GM21576 (cell line): ENCODE measurements around the gene ZNF416.

Source experiments
- ATAC-seq: cut with Tn5 transposase; IDR thresholded peaks from one replicate; pipeline ENCODE4 v1.9.1; 2021; ENCODE audit warnings: mild to moderate bottlenecking, moderate library complexity; ENCODE audit not compliant: unreplicated experiment

Gene ZNF416

DNA sequence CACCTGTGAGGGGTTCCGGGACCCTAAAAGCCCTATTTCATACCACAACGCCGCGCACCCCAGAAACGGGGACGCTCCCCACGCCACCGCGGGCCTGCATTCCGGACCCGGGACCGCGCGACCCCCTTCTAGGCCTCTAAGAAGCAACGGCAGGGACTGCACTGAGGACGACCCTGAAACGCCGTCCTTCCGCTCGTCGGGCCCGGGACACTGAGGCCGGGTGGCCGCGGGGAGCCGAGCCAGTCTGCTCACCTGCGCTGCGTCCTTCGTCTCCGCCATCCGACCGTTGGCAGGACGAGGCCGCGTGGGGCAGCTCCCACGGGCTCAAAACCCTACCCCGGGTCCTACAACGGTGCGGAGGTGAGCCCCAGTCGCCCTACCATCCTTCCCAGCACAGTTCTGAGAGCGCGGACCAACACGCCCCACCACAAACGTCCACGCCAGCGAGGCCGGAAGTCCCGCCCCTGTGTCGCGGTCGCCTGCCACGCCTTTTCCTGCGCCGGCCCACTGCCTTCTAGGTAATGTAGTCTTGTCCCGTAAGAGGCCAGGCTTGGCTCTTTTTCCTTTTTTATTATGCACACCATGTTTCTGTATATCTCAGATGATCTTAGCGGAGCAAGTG is 19.2 kb downstream of the ZNF416 start, which contains the start of gene ZNF550:
ZNF550 (minus strand) TSS at position 460 of the 622 bp plus-strand sequence; CDS start at position 279, 181 bp downstream.
- peak; percentile 95 for ATAC-seq

DNA sequence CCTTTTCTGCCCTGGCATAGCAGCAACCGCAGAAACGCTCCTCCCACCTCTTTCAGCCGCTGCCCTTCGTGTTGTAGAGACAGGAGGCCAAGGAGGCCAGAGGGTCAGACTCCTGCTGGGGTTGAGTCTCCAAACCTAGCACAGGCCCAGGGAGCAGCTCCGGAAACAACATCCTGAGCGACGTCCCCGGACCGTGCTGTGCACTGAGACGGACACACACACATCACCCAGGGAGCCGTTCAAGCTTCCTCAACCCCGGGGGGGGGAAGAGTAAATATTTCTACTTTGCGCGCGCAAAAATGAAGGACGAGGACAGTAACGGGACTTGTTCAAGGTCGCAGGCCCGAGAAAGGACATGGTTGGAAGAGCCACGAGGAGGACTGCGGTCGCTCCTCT is 19.7 kb downstream of the ZNF416 start:
- ATAC-seq = no peak

DNA sequence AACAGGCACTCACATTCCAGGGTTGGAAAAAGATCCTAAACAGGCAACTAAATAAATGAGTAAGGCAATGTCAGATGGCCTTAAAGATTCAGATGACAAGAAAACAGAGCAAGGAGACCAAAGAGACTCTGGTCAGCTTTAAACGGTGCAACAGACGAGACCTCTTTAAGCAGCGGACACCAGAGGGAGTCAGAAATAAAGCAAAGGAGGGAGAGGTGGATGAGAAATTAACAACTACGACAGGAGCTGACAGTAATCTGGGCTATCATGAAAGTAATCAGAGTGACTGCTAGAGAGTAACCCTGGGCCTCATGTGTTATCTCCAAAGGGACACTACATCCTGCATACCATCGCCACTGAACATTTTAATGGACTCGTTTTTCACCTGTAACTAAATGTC is 20.2 kb downstream of the ZNF416 start:
- no peak for ATAC-seq

DNA sequence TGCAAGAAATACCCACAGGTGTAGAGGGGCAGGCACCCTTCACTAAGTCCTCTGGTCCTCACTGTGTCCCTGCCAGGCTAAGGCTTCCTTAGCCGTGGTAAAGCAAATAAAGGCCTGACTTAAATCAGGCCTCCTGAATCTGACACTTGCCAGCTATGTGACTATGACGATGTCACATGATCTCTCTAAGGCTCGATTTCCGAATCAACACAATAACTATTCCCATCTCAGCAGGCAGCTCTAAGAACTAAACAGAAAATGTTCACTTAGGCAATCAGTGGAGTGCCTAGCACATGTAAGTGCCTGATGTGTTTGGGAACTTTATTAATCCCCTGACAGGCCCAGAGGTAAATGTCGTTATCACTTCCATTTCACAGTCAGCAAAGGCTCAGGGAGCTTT is 21.1 kb downstream of the ZNF416 start:
- no peak for ATAC-seq

DNA sequence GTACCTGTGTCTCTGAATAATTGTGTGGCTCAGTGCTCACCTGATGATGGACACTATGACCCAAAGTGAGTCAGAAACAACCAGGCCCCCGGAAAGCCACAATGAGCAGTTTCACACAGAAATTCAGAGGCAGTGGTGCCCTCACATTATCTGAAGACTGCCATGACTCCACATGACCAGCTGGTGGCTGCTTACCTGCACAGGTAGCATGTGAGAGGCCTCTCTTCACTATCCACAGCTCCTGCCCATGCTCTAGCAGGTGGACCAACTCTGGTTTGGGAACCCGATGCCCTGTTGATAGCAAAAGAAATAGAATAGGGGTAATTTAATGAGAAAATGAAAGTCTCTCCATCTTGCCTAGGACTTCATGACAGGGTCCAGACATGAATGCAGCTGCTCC is 26.3 kb downstream of the ZNF416 start:
- ATAC-seq = no peak

DNA sequence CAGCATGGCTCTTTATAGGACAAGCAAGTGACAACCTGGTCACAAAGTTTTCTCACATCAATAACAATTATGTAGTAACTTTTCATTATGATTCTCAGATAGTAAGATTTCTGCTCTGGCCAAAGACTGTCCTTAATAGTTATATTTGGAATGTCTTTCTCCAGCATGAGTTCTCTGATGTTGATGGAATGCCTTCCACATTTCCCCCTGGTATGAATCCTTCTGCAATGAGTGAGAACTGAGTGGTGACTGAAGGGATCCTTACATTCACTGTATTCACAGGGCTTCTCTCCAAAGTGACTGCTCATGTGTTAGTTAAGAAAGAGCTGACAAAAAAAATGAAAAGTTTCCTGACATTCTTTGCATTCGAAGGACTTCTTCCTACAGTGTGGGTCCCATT is 32.2 kb downstream of the ZNF416 start:
- ATAC-seq = no peak

DNA sequence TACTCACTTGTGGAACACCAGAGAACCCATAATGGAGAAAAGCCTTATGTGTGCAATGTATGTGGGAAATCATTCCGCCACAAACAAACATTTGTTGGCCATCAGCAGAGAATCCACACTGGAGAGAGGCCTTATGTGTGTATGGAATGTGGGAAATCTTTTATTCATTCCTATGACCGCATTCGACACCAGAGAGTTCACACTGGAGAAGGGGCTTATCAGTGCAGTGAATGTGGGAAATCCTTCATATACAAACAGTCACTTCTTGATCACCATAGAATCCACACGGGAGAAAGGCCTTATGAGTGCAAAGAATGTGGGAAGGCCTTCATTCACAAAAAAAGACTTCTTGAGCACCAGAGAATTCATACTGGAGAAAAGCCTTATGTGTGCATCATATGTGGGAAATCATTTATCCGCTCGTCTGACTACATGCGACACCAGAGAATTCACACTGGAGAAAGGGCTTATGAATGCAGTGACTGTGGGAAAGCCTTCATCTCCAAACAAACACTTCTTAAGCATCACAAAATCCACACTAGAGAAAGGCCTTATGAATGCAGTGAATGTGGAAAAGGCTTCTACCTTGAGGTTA is 40.7 kb downstream of the ZNF416 start:
- ATAC-seq = no peak

DNA sequence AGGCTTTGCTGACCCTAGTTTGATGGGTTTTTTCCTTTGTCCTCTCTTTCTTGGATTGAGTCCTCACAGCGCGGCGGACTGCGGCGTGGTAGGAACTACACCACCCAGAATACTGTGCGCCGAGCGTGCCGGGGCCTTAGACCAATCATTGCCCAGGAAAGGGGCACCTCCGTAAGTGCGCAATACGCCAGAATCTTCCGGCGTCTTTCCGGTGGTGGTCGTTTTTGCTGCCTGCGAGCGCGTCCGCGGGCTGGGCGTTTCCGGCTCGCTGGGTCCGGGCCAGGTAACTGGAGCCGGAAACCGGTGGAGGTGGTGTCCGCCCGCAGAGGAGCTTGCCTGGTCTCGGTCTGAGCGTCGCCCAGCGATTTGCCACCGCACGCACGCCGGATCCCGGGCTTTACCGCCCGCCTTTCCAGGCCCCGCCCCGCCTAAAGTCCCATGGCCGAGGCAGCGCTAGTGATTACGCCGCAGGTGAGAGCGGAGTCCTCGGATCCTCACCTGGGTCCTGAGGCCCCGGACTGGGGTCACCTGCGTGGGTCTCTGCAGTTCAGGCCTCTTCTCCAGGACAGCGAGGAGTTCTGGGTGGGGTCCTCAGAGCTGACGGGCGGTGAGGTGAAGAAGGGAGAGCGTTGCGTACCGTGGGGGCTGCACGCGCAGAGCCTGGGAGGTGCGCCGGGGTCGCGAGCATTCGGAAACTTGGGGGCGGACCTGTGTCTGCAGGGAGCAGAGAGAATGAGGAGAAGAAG is 51.4 kb downstream of the ZNF416 start, which contains the start of gene ZNF549:
ZNF549 (plus strand) TSS at position 221 of the 746 bp plus-strand sequence; CDS start at position 439, 218 bp downstream.
- ATAC-seq = peak; percentile 97
